Neural cell (in vitro differentiated cells): ENCODE data around the gene SUSD2. TPM values are rescaled to one million over a fixed set of nuclear protein-coding genes. Genes with fewer than 3 reads are reported as not detected.
"Not testable (repeated sequence)": the region's sequence is repeated elsewhere in the genome, so short reads cannot be mapped to it uniquely, and the experiment has no call there.

ENCODE experiments used
- H2AFZ ChIP-seq: fragments of 200-600, 300-800 bp; sonication (generic), shearing (Covaris generic); 2 replicates; pipeline ENCODE4 v1.6.0; 2014; ENCODE audit warnings: low read depth, mild to moderate bottlenecking, antibody characterized with exemption, low read length, moderate library complexity
- H3F3A ChIP-seq: fragments of 200-600 bp; shearing (Covaris generic); 2 replicates; pipeline ENCODE4 v1.6.1; 2016; ENCODE audit warnings: mild to moderate bottlenecking, moderate library complexity, mixed read lengths, antibody characterized with exemption, low read length; ENCODE audit not compliant: insufficient read depth, poor library complexity, severe bottlenecking
- H3K27ac ChIP-seq: fragments of 200-600, 300-800 bp; sonication (generic), shearing (Covaris generic); 2 replicates; pipeline ENCODE4 v1.5.1; 2014; ENCODE audit warnings: mild to moderate bottlenecking, low read length, moderate library complexity
- H3K27me3 ChIP-seq: fragments of 300-800, 200-600 bp; sonication (generic), shearing (Covaris generic); 2 replicates; pipeline ENCODE4 v1.6.0; 2014; ENCODE audit warnings: mild to moderate bottlenecking, low read depth, low read length, moderate library complexity; ENCODE audit not compliant: insufficient read depth
- H3K36me3 ChIP-seq: fragments of 300-800, 200-600 bp; sonication (generic), shearing (Covaris generic); 2 replicates; pipeline ENCODE4 v1.5.1; 2014; ENCODE audit warnings: mild to moderate bottlenecking, antibody characterized with exemption, low read length, moderate library complexity; ENCODE audit not compliant: insufficient read depth
- H3K4me2 ChIP-seq: fragments of 300-800, 200-600 bp; sonication (generic), shearing (Covaris generic); 2 replicates; pipeline ENCODE4 v1.6.0; 2014; ENCODE audit warnings: mild to moderate bottlenecking, low read length
- H3K4me3 ChIP-seq: fragments of 300-800, 200-600 bp; sonication (generic), shearing (Covaris generic); 2 replicates; pipeline ENCODE4 v1.5.1; 2014; ENCODE audit warnings: mild to moderate bottlenecking, low read length, moderate library complexity
- H3K79me2 ChIP-seq: fragments of 200-600 bp; shearing (Covaris generic); replicated peaks from 2 replicates; pipeline ENCODE4 v1.6.0; 2014; ENCODE audit warnings: mild to moderate bottlenecking, low read length, moderate library complexity; ENCODE audit not compliant: insufficient read depth
- H3K9ac ChIP-seq: fragments of 300-800, 200-600 bp; sonication (generic), shearing (Covaris generic); 2 replicates; pipeline ENCODE4 v1.6.1; 2016; ENCODE audit warnings: mild to moderate bottlenecking, low read length, mixed read lengths
- H3K9me2 ChIP-seq: fragments of 200-600 bp; shearing (Covaris generic); 2 replicates; pipeline ENCODE4 v1.6.1; 2016; ENCODE audit warnings: mild to moderate bottlenecking, low read length, mixed read lengths; ENCODE audit not compliant: insufficient read depth
- H3K9me3 ChIP-seq: fragments of 200-600, 300-800 bp; sonication (generic), shearing (Covaris generic); 2 replicates; pipeline ENCODE4 v1.6.1; 2016; ENCODE audit warnings: mild to moderate bottlenecking, mixed run types, low read length, moderate library complexity, mixed read lengths
- H4K20me1 ChIP-seq: fragments of 200-600 bp; shearing (Covaris generic); 2 replicates; pipeline ENCODE4 v1.6.1; 2016; ENCODE audit warnings: mild to moderate bottlenecking, mixed run types; ENCODE audit not compliant: insufficient read depth
- CTCF ChIP-seq: fragments of 450-650 bp; IDR thresholded peaks from 2 replicates; pipeline ENCODE4 v1.5.1; 2014; ENCODE audit warnings: antibody characterized with exemption, mild to moderate bottlenecking, moderate library complexity; ENCODE audit not compliant: poor library complexity, severe bottlenecking
- RAD21 ChIP-seq: fragments of 450-650 bp; conservative IDR thresholded peaks from 2 replicates; pipeline ENCODE4 v1.6.1; 2014; ENCODE audit warnings: antibody characterized with exemption, mild to moderate bottlenecking, moderate library complexity
- polyA plus RNA-seq: library from polyadenylated mRNA; depleted of rRNA; stranded (reverse); fragments of >200 nt; gene quantifications from 2 replicates; pipeline ENCODE4 v1.2.3, GENCODE V29; 2014

The SUSD2 gene
- polyA plus RNA-seq, 1 donor from 2014 or later: 0.20 TPM

GRCh38 chr22:24211716-24212115 is 30.4 kb downstream of the SUSD2 start:
- H2AFZ ChIP-seq, H3F3A ChIP-seq, H3K36me3 ChIP-seq, H4K20me1 ChIP-seq, H3K9ac ChIP-seq, H3K9me2 ChIP-seq, H3K79me2 ChIP-seq, H3K27ac ChIP-seq, H3K4me2 ChIP-seq, H3K9me3 ChIP-seq, H3K27me3 ChIP-seq, H3K4me3 ChIP-seq: not testable (repeated sequence)

DNA sequence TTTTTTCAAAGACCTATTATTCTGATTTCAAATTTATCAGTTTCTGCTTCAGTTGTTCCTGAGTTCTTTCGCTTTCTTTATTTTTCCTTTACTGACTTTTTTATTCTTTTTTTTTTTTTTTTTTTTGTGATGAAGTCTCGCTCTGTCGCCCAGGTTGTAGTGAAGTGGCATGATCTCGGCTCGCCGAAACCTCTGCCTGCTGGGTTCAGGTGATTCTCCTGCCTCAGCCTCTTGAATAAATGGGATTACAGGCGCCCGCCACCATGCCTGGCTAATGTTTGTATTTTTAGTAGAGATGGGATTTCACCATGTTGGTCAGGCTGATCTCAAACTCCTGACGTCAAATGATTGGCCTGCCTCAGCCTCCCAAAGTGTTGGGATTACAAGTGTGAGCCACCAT is 31.8 kb downstream of the SUSD2 start:
- not testable (repeated sequence) for H3K79me2 ChIP-seq, H3K4me2 ChIP-seq, H2AFZ ChIP-seq, H3K27ac ChIP-seq, H3F3A ChIP-seq, H4K20me1 ChIP-seq, H3K27me3 ChIP-seq, H3K9me3 ChIP-seq, H3K9ac ChIP-seq, H3K4me3 ChIP-seq, H3K9me2 ChIP-seq, H3K36me3 ChIP-seq

DNA sequence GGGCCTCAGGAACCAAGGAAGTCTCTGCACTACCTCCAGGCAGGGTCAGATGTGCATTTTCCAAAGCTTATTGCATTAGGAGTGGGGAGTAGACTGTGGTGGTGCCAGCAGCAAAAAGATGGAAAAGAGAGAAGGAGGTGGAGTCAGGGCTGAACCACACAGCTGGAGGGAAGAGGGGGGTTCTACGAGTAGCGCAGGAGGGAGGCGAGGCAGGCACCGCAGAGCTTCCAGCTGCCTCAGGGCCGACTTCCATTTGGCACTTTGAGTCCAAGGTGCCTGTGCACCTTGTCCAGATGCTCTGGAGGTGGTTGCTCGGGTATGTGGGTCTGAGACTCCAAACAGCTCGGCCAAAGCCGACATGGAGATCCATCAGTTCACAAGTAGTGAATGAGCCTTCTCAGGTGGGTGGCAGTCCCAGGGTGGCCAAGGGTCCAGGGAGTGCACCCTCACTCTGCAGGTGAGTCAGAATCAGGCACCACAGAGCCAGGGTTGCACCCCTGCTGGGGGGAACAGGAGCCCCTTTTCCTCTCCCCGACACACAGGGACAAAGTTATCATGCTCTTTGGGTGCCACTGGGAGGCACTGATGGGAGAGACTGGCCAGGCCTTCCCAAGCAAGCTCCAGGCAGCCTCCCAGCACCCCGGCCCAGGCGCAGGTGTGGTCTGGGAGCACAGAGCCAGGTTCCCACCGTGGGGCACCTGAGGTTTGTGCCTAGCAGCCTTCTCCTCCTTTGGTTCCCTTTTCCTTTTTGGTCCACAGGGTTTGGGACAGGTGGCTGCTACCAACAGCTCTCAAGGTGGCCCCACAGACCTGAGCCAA is 33.4 kb downstream of the SUSD2 start:
- Histone ChIP-seq H3K9me2 (no peaks in the 10 kb centered on the region), H3K9ac (no peak overlapping the region), H3K36me3 (no peaks in the 10 kb centered on the region), H3K4me3 (no peak overlapping the region), H3F3A (no peaks in the 10 kb centered on the region), H2AFZ (no peak overlapping the region), H4K20me1 (no peaks in the 10 kb centered on the region), H3K27me3 (no peaks in the 10 kb centered on the region), H3K9me3 (no peaks in the 10 kb centered on the region), H3K27ac (no peak overlapping the region), H3K79me2 (no peaks in the 10 kb centered on the region), H3K4me2 (no peak overlapping the region)
- TF ChIP-seq RAD21: no peak

GRCh38 chr22:24216541-24217209 is 35.4 kb downstream of the SUSD2 start:
- Histone ChIP-seq H3K27me3 (no peaks in the 10 kb centered on the region), H3K27ac (no peak overlapping the region), H3K36me3 (no peaks in the 10 kb centered on the region), H4K20me1 (no peaks in the 10 kb centered on the region), H3F3A (no peaks in the 10 kb centered on the region), H3K79me2 (no peaks in the 10 kb centered on the region), H2AFZ (no peak overlapping the region), H3K9me3 (no peaks in the 10 kb centered on the region), H3K4me2 (no peak overlapping the region), H3K9ac (no peak overlapping the region), H3K9me2 (no peaks in the 10 kb centered on the region), H3K4me3 (no peak overlapping the region)
- TF ChIP-seq RAD21 (no peak), CTCF (no peak)
